ENCODE data around the gene THBS2.
"Not testable (repeated sequence)": the region's sequence is repeated elsewhere in the genome, so short reads cannot be mapped to it uniquely, and the experiment has no call there.

The THBS2 gene

DNA sequence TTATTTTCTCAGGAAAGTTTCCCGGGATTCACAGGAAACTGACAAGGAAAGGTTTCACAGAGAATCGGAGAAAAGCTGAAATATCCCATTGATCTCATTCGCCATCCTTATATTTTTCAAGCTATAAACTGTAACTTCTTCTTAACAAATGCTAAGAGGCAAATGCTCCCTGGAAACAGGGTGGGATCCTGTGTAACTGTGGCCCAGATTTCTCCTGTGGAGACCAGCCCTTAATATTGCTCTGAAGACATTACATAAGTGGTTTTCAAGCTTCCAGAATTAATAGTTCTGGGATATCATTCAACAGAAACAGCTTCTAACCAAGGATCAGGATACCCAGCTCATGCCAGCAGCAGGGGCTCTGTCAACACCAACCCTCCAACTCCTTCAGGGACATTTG, 69.2 kb downstream of the THBS2 start:
- no peak for DNase-seq (ENCODE audit: low read depth)

GRCh38 chr6:169183233-169183632, 70.4 kb downstream of the THBS2 start:
- no peak for DNase-seq (ENCODE audit: low read depth)

GRCh38 chr6:169179831-169180230, 73.8 kb downstream of the THBS2 start:
- DNase-seq (ENCODE audit: low read depth), result not testable (repeated sequence)

DNA sequence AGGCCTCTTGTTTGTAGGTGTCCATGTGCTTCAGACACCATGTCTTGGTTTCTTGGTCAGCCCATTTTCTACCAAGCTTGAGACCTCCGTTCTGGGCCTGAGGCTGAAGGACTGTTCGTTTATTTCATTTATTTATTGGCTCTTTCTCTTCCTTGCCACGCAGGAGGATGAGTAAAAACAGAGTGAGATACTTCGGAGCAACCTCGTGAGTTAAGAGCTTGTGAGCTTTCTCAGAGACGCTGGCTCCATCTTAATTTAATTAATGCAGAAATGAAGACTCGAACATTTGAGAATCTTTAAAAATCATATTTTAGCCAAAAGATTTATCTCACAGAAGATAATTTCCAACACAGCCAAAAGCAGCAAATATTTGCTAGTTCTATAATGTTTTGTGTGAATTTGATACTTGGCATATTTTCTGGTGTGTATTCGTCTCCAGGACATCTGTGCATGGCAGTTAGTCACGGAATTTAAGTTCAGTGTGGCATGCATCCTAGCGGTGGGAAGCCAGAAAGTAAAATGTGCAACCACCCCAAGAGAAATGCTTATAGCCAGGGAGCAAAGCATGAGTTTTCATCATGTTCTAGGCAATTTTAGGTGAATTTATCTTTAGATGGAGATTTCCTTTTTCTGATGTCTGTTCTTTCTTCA, 76.0 kb downstream of the THBS2 start:
- DNase-seq (ENCODE audit: low read depth), result peak; percentile 65

- DNase-seq (ENCODE audit: low read depth), result no peak
These were observed 77.2 kb downstream of the THBS2 start for GRCh38 chr6:169176361-169176991.

DNA sequence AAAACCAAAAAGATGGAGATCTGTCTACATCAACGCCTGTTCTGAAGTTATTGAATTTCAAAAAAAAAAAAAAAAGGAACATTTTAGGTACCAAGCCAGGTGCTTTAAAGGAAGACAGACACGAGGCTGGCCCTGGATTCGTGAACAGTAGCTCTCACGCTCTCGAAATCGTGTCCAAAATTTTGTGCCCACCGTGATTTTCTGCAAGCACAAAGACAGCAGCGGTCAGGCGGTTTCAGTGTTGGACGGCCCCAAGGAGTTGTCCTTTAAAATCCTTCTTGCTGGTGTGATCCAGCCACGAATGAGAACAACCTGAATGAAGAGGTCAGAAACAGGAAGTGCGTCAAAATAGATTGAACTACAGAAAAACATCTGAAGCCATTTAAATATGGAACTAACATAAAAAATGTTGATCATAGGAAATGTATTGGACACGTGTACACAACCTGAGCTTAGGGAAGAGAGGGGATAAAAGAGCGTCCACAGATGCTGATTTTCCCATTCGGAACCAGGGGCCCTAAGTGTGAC, 78.2 kb downstream of the THBS2 start:
- DNase-seq (ENCODE audit: low read depth), result no peak

DNA sequence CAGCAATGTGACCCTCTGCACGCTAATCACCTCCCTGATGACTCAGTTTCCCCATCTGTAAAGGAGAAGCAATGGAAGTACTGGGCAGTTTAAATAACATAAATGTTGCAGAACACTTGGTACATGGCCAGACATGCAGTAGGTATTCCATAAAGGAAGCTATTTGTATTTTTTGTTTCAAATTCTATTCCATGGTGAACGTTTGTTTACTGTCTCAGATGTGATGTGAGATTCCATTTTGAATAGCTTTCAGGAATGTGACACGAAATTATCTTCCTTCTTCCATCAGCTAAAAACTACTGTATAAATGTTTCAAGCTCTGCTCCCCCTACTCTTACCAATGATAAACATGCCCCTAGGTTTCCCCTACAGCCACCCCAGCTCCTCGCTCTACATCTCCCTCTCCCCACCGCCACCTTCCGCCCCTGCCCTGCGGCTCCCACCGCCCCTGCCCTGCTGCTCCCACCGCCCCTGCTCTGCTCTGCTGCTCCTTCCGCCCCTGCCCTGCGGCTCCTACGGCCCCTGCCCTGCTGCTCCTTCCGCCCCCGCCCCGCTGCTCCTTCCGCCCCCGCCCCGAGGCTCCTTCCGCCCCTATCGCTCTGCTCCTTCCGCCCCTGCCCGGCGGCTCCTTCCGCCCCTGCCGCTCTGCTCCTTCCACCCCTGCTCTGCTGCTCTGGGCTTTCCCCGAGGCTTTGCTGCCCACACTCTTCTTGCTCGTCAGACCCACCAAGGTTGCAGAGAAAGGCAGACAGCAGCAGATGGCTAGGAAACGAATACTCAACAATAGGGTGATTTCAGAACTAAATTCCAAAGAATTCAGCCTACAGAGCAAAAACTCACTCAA, 78.9 kb downstream of the THBS2 start:
- DNase-seq (ENCODE audit: low read depth), result no peak

GRCh38 chr6:169173532-169174268, 79.9 kb downstream of the THBS2 start:
- no peak for DNase-seq (ENCODE audit: low read depth)

DNA sequence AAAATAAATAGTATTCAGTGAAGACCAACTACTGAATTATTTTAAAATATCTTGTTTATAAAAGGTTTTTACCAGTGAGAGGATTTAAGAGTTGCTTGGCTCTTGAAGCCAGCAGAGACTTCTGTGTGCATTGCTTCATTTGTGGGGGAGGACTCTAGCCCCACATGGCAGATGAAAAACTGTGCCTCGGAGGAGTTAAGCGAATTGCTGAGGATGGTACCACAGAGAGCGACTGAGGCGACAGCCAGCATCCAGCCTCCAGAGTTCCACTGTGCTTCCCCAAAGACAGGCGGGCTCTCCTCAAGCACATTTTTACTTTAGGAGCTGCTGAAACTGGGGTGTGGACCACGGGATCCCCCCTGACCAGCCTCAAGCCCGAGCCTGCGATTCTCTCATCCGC, 80.7 kb downstream of the THBS2 start:
- DNase-seq (ENCODE audit: low read depth), result no peak

DNA sequence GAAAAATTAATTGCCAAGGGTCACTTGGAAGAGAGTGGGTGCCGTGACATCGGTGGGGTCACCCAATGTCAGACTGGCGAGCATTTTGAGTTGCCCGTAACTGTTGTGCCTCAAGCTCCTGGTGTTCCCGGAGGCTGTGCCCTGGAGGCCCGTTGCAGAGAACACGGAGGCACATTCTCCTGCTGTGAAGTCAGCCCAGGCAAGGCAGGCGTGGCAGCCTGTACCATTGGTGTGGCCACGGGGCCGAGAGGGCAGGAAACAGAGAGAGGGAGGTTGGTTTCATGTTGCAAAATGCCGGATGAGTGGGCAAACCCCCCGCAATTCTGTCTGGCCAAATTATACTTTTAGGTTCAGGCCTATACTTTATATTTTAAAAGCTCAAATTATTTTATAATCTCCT, 81.2 kb downstream of the THBS2 start:
- DNase-seq (ENCODE audit: low read depth), result peak; percentile 90

GRCh38 chr6:169171951-169172350, 81.7 kb downstream of the THBS2 start:
- DNase-seq (ENCODE audit: low read depth), result peak; percentile 96

DNA sequence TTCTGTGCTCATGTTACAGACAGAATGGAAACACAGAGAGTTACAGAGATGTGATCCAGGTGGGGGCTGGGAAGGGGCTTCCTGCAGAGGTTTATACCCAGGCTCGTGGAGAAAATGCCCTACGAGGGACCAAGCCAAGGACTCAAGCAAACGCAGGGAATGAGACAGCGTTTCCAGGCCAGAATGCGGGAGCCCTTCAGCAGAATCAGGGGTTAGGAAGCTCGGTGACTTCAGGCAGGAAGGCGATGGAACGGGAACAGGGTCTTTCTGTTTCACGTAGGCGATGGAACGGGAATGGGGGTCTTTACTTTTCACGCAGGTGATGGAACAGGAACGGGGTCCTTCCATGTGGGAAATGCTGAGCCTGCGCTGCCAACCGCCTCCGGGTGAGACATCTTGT, 82.6 kb downstream of the THBS2 start:
- DNase-seq (ENCODE audit: low read depth), result no peak

GRCh38 chr6:169170583-169170955, 83.1 kb downstream of the THBS2 start:
- no peak for DNase-seq (ENCODE audit: low read depth)

- DNase-seq (ENCODE audit: low read depth), result no peak
These were observed 83.6 kb downstream of the THBS2 start for GRCh38 chr6:169169941-169170582.

- DNase-seq (ENCODE audit: low read depth), result no peak
These were observed 84.3 kb downstream of the THBS2 start for GRCh38 chr6:169169375-169169774.

GRCh38 chr6:169168706-169169105, 84.9 kb downstream of the THBS2 start:
- no peak for DNase-seq (ENCODE audit: low read depth)

GRCh38 chr6:169168302-169168630, 85.4 kb downstream of the THBS2 start:
- no peak for DNase-seq (ENCODE audit: low read depth)

GRCh38 chr6:169167581-169168301, 85.9 kb downstream of the THBS2 start:
- peak; percentile 81 for DNase-seq (ENCODE audit: low read depth)

GRCh38 chr6:169166896-169167580, 86.6 kb downstream of the THBS2 start:
- DNase-seq (ENCODE audit: low read depth), result no peak

All from GM04504 (cell line).